H1 (cell line): ENCODE data around the gene XPNPEP1. TPM values are rescaled to one million over a fixed set of nuclear protein-coding genes. Genes with fewer than 3 reads are reported as not detected.
A peak's percentile ranks its signal among the peaks of the same experiment; 100 is the strongest.

Source experiments
- CTCF ChIA-PET: fragments of 300-600 bp; sonication (Branson Sonifier 250); formaldehyde crosslinking; loops from one replicate; lab custom pipeline; 2021; ENCODE audit not compliant: partially characterized antibody; lab: Charles Lee
- POLR2A ChIA-PET: fragments of 300-600 bp; sonication (Branson Sonifier 250); formaldehyde crosslinking; loops from one replicate; lab custom pipeline; 2021; ENCODE audit warnings: inconsistent platforms; ENCODE audit not compliant: partially characterized antibody; lab: Charles Lee
- DNase-seq, 2 experiments: peaks; one replicate each; pipeline versions ENCODE4 v3.0.0 to v3.0.0-alpha.2; 2010 to 2022; ENCODE audit warnings: low spot score in 2 of 2, low read depth in 1 of 2, mixed read lengths in 1 of 2
- FAIRE-seq: peaks from 2 replicates; lab custom pipeline; 2011; peaks lifted over from hg19 to GRCh38; lab: Jason Lieb, UNC
- H2AFZ ChIP-seq: 2 replicates; pipeline ENCODE4 v1.8.1; 2012; ENCODE audit warnings: low read length, inconsistent platforms
- H2AK5ac ChIP-seq: 2 replicates; pipeline ENCODE4 v1.6.1; 2013; ENCODE audit warnings: low read depth, low read length
- H2BK120ac ChIP-seq: replicated peaks from 2 replicates; pipeline ENCODE3; 2013; ENCODE audit warnings: low read depth, low read length, inconsistent platforms
- H2BK12ac ChIP-seq: 2 replicates; pipeline ENCODE4 v1.6.1; 2013; ENCODE audit warnings: low read depth, low read length
- H2BK15ac ChIP-seq: 2 replicates; pipeline ENCODE4 v1.6.1; 2013; ENCODE audit warnings: low read length
- H2BK20ac ChIP-seq: 2 replicates; pipeline ENCODE4 v1.6.1; 2013; ENCODE audit warnings: low read length
- H2BK5ac ChIP-seq: 2 replicates; pipeline ENCODE4 v1.6.1; 2013; ENCODE audit warnings: low read depth, low read length
- H3K14ac ChIP-seq: 2 replicates; pipeline ENCODE4 v1.6.1; 2013; ENCODE audit warnings: inconsistent platforms; ENCODE audit not compliant: insufficient read length
- H3K18ac ChIP-seq: 2 replicates; pipeline ENCODE4 v1.6.1; 2013; ENCODE audit warnings: low read length; ENCODE audit errors: extremely low read depth
- H3K23ac ChIP-seq: 2 replicates; pipeline ENCODE4 v1.6.1; 2013; ENCODE audit warnings: inconsistent platforms; ENCODE audit not compliant: insufficient read length
- H3K23me2 ChIP-seq: 2 replicates; pipeline ENCODE4 v1.6.1; 2013; ENCODE audit warnings: low read depth, low read length
- H3K27ac ChIP-seq: 2 replicates; pipeline ENCODE4 v1.6.1; 2011; ENCODE audit warnings: low read depth, low read length, inconsistent platforms
- H3K27me3 ChIP-seq, 4 experiments: replicated peaks in 1 of 4; 1 replicate in 1 of 4; 2 replicates in 3 of 4; pipeline versions ENCODE4 v1.6.1 to v1.8.1; 2011 to 2013; ENCODE audit warnings: low read length in 3 of 4, mild to moderate bottlenecking in 3 of 4, inconsistent platforms in 2 of 4, mixed read lengths in 2 of 4, moderate library complexity in 1 of 4; ENCODE audit not compliant: control insufficient read depth in 3 of 4, insufficient read depth in 3 of 4; ENCODE audit errors: extremely low read depth in 1 of 4
- H3K36me3 ChIP-seq, 4 experiments: 2 replicates each; pipeline versions ENCODE4 v1.6.1 to v1.8.1; 2011 to 2013; ENCODE audit warnings: mild to moderate bottlenecking in 4 of 4, low read length in 3 of 4, moderate library complexity in 2 of 4, control low read depth in 1 of 4, inconsistent platforms in 1 of 4; ENCODE audit not compliant: insufficient read depth in 4 of 4, control insufficient read depth in 2 of 4
- H3K4ac ChIP-seq: replicated peaks from 2 replicates; pipeline ENCODE3; 2013; ENCODE audit warnings: low read length, low read depth, mixed read lengths, inconsistent platforms; ENCODE audit not compliant: insufficient read length
- H3K4me1 ChIP-seq, 4 experiments: replicated peaks in 1 of 4; 1 replicate in 1 of 4; 2 replicates in 3 of 4; pipeline versions ENCODE4 v1.6.1 to v1.8.1; 2011 to 2013; ENCODE audit warnings: low read length in 3 of 4, inconsistent platforms in 2 of 4, mixed read lengths in 1 of 4; ENCODE audit not compliant: insufficient read depth in 4 of 4, control insufficient read depth in 3 of 4
- H3K4me2 ChIP-seq, 2 experiments: 2 replicates each; pipeline versions ENCODE4 v1.6.1 to v1.8.1; 2011 to 2013; ENCODE audit warnings: low read depth in 2 of 2, low read length in 2 of 2, control low read depth in 1 of 2, inconsistent platforms in 1 of 2, mild to moderate bottlenecking in 1 of 2; ENCODE audit not compliant: insufficient read depth in 1 of 2
- H3K4me3 ChIP-seq, 4 experiments: fragments of 200-600, 300-600 bp in 1 of 4; sonication (generic), shearing (Covaris generic), sonication (Bioruptor Twin) in 1 of 4; 2 replicates each; pipeline versions ENCODE4 v1.5.1 to v1.8.1; 2011 to 2016; ENCODE audit warnings: low read length in 4 of 4, low read depth in 3 of 4, control low read depth in 2 of 4, inconsistent platforms in 2 of 4, mild to moderate bottlenecking in 2 of 4, mixed read lengths in 1 of 4, moderate library complexity in 1 of 4; ENCODE audit not compliant: insufficient read depth in 2 of 4; ENCODE audit errors: extremely low read depth in 1 of 4
- H3K56ac ChIP-seq: replicated peaks from 2 replicates; pipeline ENCODE3; 2013; ENCODE audit warnings: low read depth, mild to moderate bottlenecking, mixed read lengths, low read length, inconsistent platforms; ENCODE audit not compliant: insufficient read length
- H3K79me1 ChIP-seq: 2 replicates; pipeline ENCODE4 v1.6.1; 2013; ENCODE audit warnings: low read depth, low read length, control low read depth
- H3K79me2 ChIP-seq, 2 experiments: 2 replicates each; pipeline versions ENCODE4 v1.6.1 to v1.8.1; 2012 to 2013; ENCODE audit warnings: low read length in 2 of 2, mild to moderate bottlenecking in 2 of 2, inconsistent platforms in 1 of 2; ENCODE audit not compliant: insufficient read depth in 2 of 2, control insufficient read depth in 1 of 2
- H3K9ac ChIP-seq, 4 experiments: replicated peaks in 1 of 4; 1 replicate in 1 of 4; 2 replicates in 3 of 4; pipeline versions ENCODE4 v1.6.1 to v1.8.1; 2011 to 2013; ENCODE audit warnings: low read depth in 3 of 4, low read length in 3 of 4, control low read depth in 2 of 4, mild to moderate bottlenecking in 2 of 4, moderate library complexity in 2 of 4, inconsistent platforms in 1 of 4; ENCODE audit errors: extremely low read depth in 1 of 4
- H3K9me3 ChIP-seq, 2 experiments: 2 replicates each; pipeline versions ENCODE4 v1.6.1 to v1.8.1; 2012 to 2013; ENCODE audit warnings: mild to moderate bottlenecking in 2 of 2, moderate library complexity in 2 of 2, control low read depth in 1 of 2, inconsistent platforms in 1 of 2, low read depth in 1 of 2, low read length in 1 of 2, mixed read lengths in 1 of 2; ENCODE audit not compliant: insufficient read depth in 2 of 2
- H4K20me1 ChIP-seq, 2 experiments: replicated peaks in 1 of 2; 2 replicates each; pipeline versions ENCODE3 to v1.8.1; 2011 to 2013; ENCODE audit warnings: inconsistent platforms in 2 of 2, low read length in 2 of 2, mild to moderate bottlenecking in 1 of 2; ENCODE audit not compliant: insufficient read depth in 2 of 2, control insufficient read depth in 1 of 2
- H4K5ac ChIP-seq: 2 replicates; pipeline ENCODE4 v1.6.1; 2013; ENCODE audit warnings: low read length, low read depth, mixed read lengths, inconsistent platforms; ENCODE audit not compliant: insufficient read length
- H4K8ac ChIP-seq: 2 replicates; pipeline ENCODE4 v1.8.0; 2013; ENCODE audit warnings: mild to moderate bottlenecking, moderate library complexity, low read length, inconsistent platforms; ENCODE audit not compliant: insufficient read depth; ENCODE audit errors: extremely low read depth
- H4K91ac ChIP-seq: replicated peaks from 2 replicates; pipeline ENCODE3; 2013; ENCODE audit warnings: low read length, mixed read lengths, inconsistent platforms; ENCODE audit not compliant: insufficient read length
- GTF2F1 ChIP-seq: IDR thresholded peaks from 2 replicates; pipeline ENCODE4 v1.6.1; 2012; ENCODE audit warnings: low read depth, low read length, improper control_type of control experiment, borderline replicate concordance
- WGBS, 2 experiments: shearing (Covaris generic) in 1 of 2; methylation state at CpG; one replicate each; pipeline versions ENCODE4 v1.1.6 to v1.1.7; 2013 to 2015; ENCODE audit warnings: low lambda C conversion rate in 2 of 2, mixed read lengths in 2 of 2, inconsistent platforms in 1 of 2, low coverage in 1 of 2, missing lambda C conversion rate in 1 of 2; ENCODE audit not compliant: insufficient replicate concordance in 2 of 2, insufficient coverage in 1 of 2, insufficient read length in 1 of 2; ENCODE audit errors: extremely low coverage in 1 of 2, missing lambda C conversion rate in 1 of 2; 5-methylcytosine and 5-hydroxymethylcytosine counted together
- polyA plus RNA-seq, 7 experiments: library from polyadenylated mRNA; depleted of rRNA in 3 of 7; stranded (reverse) in 5 of 7; unstranded in 2 of 7; fragments of >200 nt in 5 of 7; fragments of 200-250 nt in 2 of 7; gene quantifications; 1 replicate in 5 of 7; 2 replicates in 1 of 7; 4 replicates in 1 of 7; pipeline versions ENCODE4 v1.2.1 to v1.2.3, GENCODE V29; 2011 to 2013; ENCODE audit warnings: missing spikeins in 2 of 7, mixed read lengths in 2 of 7
- total RNA-seq: library from RNA; stranded (reverse); fragmentation: NEBNext Ultra II Directional; extraction: Animal tissue kit (Norgen Biotek cat#: 25700); gene quantifications from 2 replicates; pipeline ENCODE4 v1.2.1, GENCODE V29; 2021

XPNPEP1 gene
- total and polyA plus RNA-seq, 2 of the 8 experiments (the other 6 are each of a cell fraction or from before 2014, with no cell fraction given): 61.1 to 201 TPM

- Histone ChIP-seq H2BK15ac (0 out of 2 replicates have a peak overlapping the region, but pooled peaks have one; percentile 47), H3K4me3 (no peak overlapping the region), H3K4me2 (no peak overlapping the region; a peak in 1 of 4 replicates), H4K5ac (no peak overlapping the region), H3K9me3 (no peaks in the 10 kb centered on the region), H3K79me1 (peaks cover 2% of the 10 kb centered on the region; the same call in 1 of the 2 replicates), H3K23ac (no peak overlapping the region), H4K8ac (no peak overlapping the region; the same call in 1 of the 2 replicates), H2AK5ac (no peak overlapping the region), H3K56ac (no peak overlapping the region), H3K36me3 (peaks cover 0 to 12% (median 3%) of the 10 kb centered on the region in 4 experiments; a peak in 5 of 8 replicates), H3K9ac (no peak overlapping the region), H3K27ac (no peak overlapping the region), H3K79me2 (0 out of 4 replicates have a peak, but pooled peaks cover 0 to 4% of the 10 kb centered on the region in 2 experiments), H3K14ac (no peak overlapping the region), H3K18ac (no peak overlapping the region), H3K27me3 (no peaks in the 10 kb centered on the region), H4K91ac (no peak overlapping the region), H2AFZ (no peak overlapping the region), H4K20me1 (no peaks in the 10 kb centered on the region), H3K4ac (no peak overlapping the region), H2BK5ac (0 out of 2 replicates have a peak overlapping the region, but pooled peaks have one; percentile 8), H3K4me1 (peaks cover 0 to 8% (median 2%) of the 10 kb centered on the region in 4 experiments; a peak in 6 of 7 replicates), H3K23me2 (no peaks in the 10 kb centered on the region; the same call in 1 of the 2 replicates), H2BK20ac (no peak overlapping the region), H2BK120ac (no peak overlapping the region), H2BK12ac (no peak overlapping the region)
- no peak for DNase-seq
- ChIA-PET POLR2A (interaction anchor here (1.0 kb wide), 1 partner anchor 42 kb away, joined by 4 read pairs; no protein-coding TSS in a partner anchor), CTCF (interaction anchor here (0.6 to 3.5 kb wide), 9 partner anchors 8 to 360 kb away, joined by 3 to 12 read pairs (median 4); no protein-coding TSS in a partner anchor)
- TF ChIP-seq GTF2F1: no peak
- no peak for FAIRE-seq
- WGBS, 2 experiments: 90% methylated on average over 4 of the region's 4 CpGs; no CpG with 5 or more reads in 1 of the 2 experiments
Measured at GRCh38 chr10:109892117-109892516, 31.2 kb downstream of the XPNPEP1 start.
